ENCODE data around the gene NKAIN4.
A peak's percentile ranks its signal among the peaks of the same experiment; 100 is the strongest.

Gene NKAIN4

DNA sequence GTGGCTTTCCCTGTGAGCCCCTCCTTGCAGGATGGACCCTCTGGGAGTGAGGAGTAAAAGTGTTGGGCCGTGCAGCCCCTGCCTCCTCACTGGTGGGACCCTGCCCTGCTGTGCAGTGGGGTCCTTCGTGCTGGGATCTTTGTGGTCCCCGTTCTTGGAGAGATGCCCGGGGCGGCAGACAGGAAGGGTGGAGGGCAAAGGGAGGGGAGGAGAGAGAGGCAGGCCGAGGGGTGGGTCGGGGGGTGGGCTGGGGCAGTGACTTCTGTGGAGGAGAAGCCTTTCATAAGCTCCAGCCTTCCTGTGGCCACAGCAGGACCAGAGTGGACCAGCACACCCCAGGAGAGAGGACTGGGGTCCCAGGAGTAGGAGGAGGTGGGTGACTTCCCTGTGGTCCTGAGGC, 38.6 kb upstream of the NKAIN4 start, which contains the start of gene COL20A1:
Gene COL20A1 (plus strand): TSS at position 283 of the 400 bp plus-strand sequence. CDS start 1,922 bp downstream, outside the sequence.
- TF ChIP-seq, protein P1, sequence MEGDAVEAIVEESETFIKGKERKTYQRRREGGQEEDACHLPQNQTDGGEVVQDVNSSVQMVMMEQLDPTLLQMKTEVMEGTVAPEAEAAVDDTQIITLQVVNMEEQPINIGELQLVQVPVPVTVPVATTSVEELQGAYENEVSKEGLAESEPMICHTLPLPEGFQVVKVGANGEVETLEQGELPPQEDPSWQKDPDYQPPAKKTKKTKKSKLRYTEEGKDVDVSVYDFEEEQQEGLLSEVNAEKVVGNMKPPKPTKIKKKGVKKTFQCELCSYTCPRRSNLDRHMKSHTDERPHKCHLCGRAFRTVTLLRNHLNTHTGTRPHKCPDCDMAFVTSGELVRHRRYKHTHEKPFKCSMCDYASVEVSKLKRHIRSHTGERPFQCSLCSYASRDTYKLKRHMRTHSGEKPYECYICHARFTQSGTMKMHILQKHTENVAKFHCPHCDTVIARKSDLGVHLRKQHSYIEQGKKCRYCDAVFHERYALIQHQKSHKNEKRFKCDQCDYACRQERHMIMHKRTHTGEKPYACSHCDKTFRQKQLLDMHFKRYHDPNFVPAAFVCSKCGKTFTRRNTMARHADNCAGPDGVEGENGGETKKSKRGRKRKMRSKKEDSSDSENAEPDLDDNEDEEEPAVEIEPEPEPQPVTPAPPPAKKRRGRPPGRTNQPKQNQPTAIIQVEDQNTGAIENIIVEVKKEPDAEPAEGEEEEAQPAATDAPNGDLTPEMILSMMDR (IDR thresholded peaks at IDR 0.05; ENCODE audit: low read depth, low read length), result no peak
- H3K4me3 ChIP-seq (ENCODE audit: low read depth, low read length), result no peak within 1 kb of the TSS

DNA sequence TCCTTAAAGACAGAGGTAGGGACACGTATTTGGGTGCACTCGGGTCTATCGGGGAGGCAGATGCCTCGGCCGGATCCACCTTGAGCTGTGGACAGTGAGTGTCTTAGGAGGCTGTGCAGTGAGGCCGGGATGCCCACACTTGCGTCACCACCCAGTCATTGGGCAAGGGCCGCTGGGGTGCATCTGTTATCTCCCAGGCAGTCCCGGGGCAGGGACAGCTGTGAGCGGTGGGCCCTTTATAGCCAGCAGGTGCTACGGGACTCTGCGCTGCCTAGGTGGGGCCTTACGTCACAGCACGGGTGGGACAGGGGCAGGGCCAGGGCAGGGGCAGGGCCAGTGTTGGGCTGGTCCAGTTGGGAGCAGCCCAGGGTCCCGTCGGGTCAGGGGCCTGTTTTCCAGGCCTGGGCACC, 38.0 kb upstream of the NKAIN4 start:
- no peak overlapping the region for H3K4me3 ChIP-seq (ENCODE audit: low read depth, low read length)
- TF ChIP-seq, protein P1 (IDR thresholded peaks at IDR 0.05; ENCODE audit: low read depth, low read length), result no peak

DNA sequence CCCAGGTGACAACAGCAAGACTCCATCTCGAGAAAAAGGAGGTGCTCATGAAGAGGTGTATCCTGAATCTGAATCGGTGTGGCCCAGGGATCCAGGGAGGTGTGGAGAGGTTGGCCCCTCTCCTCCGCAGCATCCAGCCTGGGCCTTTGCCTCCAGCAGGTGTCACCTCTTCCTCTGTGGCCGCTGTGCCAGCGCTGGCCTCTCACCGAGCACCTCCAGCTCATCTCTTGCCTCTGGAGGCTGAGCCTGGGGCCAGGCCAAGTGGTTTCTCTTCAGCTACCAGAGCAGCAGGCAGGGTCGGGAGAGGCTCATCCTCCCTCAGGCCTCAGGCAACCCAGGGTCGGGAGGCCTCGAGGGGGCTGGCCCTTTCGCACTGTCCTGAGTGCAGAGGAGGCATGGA, 37.5 kb upstream of the NKAIN4 start:
- H3K4me3 ChIP-seq (ENCODE audit: low read depth, low read length), result no peak overlapping the region
- TF ChIP-seq, protein P1 (IDR thresholded peaks at IDR 0.05; ENCODE audit: low read depth, low read length), result no peak

DNA sequence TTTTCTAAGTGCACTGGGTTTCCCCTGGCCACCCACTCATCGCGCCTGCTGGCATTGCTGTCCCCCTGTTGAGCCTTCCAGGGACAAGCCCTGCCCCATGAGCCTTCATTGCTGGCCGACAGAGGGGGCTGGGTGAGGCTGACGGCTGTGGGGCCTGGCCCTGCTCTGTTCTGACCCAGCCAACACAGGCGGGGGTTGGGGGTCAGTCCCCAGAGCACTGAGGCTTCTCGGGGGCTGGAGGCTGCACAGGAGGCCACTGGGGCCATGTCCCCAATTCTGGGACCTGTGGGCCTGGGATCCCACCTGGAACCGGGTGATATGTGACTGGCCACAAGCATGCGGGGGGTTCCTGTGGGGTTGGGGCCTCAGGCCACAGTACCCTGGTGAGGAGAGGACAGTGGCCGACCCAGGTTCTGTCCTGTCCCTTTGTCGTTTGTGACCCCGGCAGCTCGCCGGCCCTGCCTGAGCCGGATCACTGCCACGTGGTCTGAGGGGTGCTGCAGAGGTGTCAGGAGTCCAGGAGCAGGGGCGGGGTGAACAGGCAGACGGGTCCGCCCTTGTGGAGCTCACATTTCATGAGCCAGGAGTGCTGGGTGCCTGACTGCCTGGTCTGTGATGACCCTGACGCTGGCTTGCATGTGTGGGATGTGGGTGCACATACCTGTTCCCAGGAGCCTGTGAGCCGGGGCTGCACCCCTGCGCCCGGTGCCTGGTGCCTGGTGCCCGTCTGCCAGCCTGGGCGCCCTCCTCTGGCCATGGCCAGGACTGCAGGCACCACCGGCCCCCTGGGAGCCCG, 36.6 kb upstream of the NKAIN4 start:
- TF ChIP-seq, protein P1 (IDR thresholded peaks at IDR 0.05; ENCODE audit: low read depth, low read length), result peak; percentile 60
- H3K4me3 ChIP-seq (ENCODE audit: low read depth, low read length), result no peak overlapping the region

DNA sequence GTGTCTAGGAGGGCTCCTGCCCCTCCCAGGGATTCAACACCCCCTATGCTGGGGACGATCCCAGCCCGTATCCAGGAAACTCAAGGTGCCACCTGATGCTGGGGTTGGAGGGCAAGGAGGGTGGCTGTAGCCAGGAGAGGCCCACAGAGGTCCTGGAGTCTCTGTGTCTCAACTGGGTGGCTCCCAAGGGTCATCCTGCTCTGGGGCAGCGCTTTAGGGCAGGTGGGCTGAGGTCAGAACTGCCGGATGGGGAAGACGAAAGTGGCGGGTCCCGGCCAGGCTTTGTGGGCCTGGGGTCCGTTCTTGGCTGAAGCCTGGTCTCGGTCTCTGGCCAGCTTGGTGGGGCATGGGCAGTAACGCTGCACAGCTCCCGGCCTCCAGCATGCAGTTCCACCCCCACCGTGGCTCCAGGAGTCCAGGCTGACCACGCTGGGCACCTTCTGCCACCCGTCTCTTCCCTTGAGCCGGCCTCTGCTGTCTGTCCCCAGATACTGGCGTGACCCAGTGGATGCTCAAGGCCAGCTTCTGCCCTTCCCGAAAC, 35.9 kb upstream of the NKAIN4 start:
- no peak overlapping the region for H3K4me3 ChIP-seq (ENCODE audit: low read depth, low read length)
- TF ChIP-seq, protein P1 (IDR thresholded peaks at IDR 0.05; ENCODE audit: low read depth, low read length), result no peak

DNA sequence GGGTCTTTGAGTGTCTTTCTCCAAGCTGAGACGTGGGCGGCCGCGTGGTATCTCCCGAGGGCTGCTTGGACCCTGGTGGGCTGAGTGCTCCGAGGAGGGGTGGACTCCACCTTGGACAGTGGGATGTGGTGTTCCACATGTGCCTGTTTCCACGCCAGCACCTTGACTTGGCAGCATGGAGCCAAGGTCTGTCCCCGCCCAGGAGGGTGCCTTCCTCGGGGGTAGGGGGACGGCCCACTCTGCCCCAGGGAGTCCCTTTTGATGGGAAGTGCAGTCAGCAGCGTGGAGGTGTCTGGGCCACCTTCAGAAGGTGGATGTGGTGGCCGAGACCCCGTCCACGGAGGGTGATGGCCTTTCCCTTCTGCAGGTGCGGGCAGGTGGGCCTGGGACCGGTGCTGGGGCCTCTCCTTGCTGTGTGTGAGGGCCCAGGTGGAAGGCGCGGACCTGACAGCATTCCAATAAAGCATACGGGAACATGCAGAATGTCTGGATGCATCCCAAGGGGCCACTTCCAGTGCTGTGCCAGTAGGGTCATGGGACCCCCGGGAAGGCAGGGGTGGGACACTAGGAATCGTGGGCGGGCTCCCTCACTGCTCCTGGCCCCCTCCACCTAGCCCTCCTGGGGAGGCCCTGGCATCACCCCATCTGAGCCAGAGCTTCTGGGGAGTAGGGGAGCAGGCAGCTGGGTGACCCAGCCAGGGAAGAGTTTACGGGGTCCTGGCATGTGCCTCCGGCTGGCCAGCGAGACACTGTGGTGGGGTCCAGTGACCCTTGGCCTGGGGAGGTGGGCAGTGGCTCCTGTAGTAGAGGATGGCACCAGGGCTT, 35.3 kb upstream of the NKAIN4 start:
- H3K4me3 ChIP-seq (ENCODE audit: low read depth, low read length), result no peak overlapping the region
- TF ChIP-seq, protein P1 (IDR thresholded peaks at IDR 0.05; ENCODE audit: low read depth, low read length), result no peak

Data from WI38 (cell line).